Esophagus (tissue), 2 donors: ENCODE measurements around the gene CACNA1G. TPM values are rescaled to one million over a fixed set of nuclear protein-coding genes. Genes with fewer than 3 reads are reported as not detected.

Experiments used
- H3K27ac ChIP-seq, 2 donors: one replicate each; pipeline ENCODE4 v1.5.1; 2013; ENCODE audit warnings: low read depth in 2 of 2, mild to moderate bottlenecking in 2 of 2, inconsistent platforms in 1 of 2, low read length in 1 of 2, moderate library complexity in 1 of 2
- H3K27me3 ChIP-seq, 2 donors: one replicate each; pipeline ENCODE4 v1.6.1; 2013; ENCODE audit warnings: low read length in 2 of 2, control low read depth in 1 of 2, mild to moderate bottlenecking in 1 of 2; ENCODE audit not compliant: insufficient read depth in 2 of 2, control insufficient read depth in 1 of 2
- H3K36me3 ChIP-seq, 2 donors: one replicate each; pipeline ENCODE4 v1.6.1; 2013; ENCODE audit warnings: low read length in 1 of 2; ENCODE audit not compliant: control insufficient read depth in 2 of 2, insufficient read depth in 2 of 2
- H3K4me1 ChIP-seq, 2 donors: one replicate each; pipeline ENCODE4 v1.6.1; 2013; ENCODE audit warnings: low read length in 1 of 2; ENCODE audit not compliant: control insufficient read depth in 2 of 2, insufficient read depth in 2 of 2
- H3K4me3 ChIP-seq, 2 donors: one replicate each; pipeline ENCODE4 v1.5.1; 2013; ENCODE audit warnings: low read length in 2 of 2, mild to moderate bottlenecking in 2 of 2, low read depth in 1 of 2, moderate library complexity in 1 of 2
- H3K9me3 ChIP-seq, 2 donors: one replicate each; pipeline ENCODE4 v1.6.1; 2013; ENCODE audit warnings: mild to moderate bottlenecking in 2 of 2, low read depth in 1 of 2, low read length in 1 of 2, moderate library complexity in 1 of 2; ENCODE audit not compliant: control insufficient read depth in 2 of 2, insufficient read depth in 1 of 2
- WGBS, 2 donors: extraction: QIAGEN DNeasy Blood & Tissue Kit; methylation state at CpG; one replicate each; pipeline ENCODE4 v1.1.7; 2013; 5-methylcytosine and 5-hydroxymethylcytosine counted together
- polyA plus RNA-seq, 2 donors: library from polyadenylated mRNA; stranded (reverse); fragments of 200-250 nt; gene quantifications; one replicate each; pipeline ENCODE4 v1.2.3, GENCODE V29; 2013
- donor health status: healthy with polysubstance abuse.
- donor health status: Bipolar disorder and iron deficiency.

The CACNA1G gene
- polyA plus RNA-seq, result under 1 TPM; 0.06 to 0.13 TPM

DNA sequence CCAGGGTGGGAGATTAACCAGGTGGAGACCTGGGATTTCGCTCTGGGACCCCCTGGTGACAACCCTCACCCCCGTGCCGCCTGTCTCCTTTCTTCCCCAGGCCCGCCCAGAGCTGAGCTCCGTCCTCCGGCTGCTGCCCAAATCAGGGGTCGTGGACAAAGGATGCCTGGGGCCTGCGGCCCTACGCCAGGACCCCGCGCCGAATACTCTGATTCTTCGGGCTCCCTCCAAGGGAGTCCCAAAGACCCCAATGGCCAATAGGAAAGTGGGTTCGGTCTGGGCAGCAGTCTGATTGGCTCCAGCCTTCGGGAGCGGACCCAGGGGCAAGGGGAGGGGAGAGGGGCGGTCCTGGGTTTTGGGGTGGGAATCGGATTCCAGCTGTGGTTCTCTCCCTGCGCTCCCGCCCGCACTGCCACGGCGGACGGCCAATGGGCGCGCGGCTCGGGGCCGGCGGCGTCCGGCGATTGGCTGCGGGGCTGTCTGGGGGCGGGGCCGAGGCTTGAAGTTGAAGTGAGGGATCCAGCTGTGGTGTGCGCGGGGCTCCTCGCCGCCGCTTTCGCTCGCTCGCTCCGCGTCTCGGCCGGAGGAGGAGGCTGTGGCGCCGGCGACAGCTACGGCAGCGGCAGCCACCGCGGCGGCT, at the start of gene CACNA1G:
TSS of gene CACNA1G (plus strand) at position 531 of the 640 bp plus-strand sequence. CDS start 745 bp downstream, outside the sequence.
- Histone ChIP-seq H3K9me3 (no peaks in the 10 kb centered on the region), H3K36me3 (no peaks in the 10 kb centered on the region), H3K4me3 (peak within 1 kb of the TSS; percentile 40 to 48), H3K4me1 (peaks cover 12 to 13% of the 10 kb centered on the region in 2 donors), H3K27me3 (peaks cover 0 to 31% of the 10 kb centered on the region in 2 donors), H3K27ac (no peak within 1 kb of the TSS)
- 1 to 3% methylated on average over 22 to 56 of the region's 56 CpGs for WGBS, 2 donors

DNA sequence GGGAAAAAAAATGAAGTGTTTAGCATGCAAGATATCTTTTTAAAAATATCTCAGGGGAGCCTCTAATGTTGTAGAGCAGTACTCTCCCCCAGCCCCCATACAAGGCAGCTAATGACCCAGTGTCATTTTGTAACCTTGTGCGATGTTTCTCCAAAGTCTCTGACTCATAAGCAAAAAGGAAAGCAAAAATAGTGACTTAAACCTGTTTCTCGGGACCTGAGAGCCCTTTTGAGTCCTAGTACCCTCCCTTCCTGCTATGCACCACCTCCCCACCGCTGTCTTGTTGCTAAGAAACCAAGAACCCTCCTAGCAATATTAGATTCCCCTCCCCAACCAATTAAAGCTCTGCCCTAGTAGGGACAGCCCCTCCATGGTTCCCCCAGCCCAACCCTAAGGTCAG, 49.5 kb upstream of the CACNA1G start:
- H3K27ac ChIP-seq, result no peak overlapping the region
- peaks cover 0 to 4% of the 10 kb centered on the region in 2 donors for H3K4me1 ChIP-seq
- 13 to 18% methylated on average over 3 of the region's 3 CpGs for WGBS, 2 donors

DNA sequence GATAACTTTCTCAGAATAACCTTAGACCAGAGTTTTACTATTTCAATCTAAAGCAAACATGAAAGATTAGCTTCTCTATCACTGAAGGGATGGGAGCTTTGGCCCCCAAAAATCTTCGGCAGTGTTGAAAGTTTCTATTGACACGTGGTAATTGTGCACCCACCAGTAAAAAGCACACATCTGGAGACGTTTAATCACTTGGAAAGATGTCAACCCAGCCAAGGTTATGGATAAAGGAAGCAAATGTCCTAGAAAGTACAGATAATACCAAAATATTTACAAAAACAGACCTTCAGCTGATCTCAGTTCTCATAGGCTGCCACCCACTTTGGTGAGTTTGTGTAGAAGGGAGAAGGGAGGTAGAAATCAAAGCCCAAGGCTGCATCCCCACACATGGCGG, 47.0 kb upstream of the CACNA1G start:
- Histone ChIP-seq H3K36me3 (no peaks in the 10 kb centered on the region), H3K27ac (no peak overlapping the region), H3K4me1 (peaks cover 0 to 4% of the 10 kb centered on the region in 2 donors), H3K9me3 (no peaks in the 10 kb centered on the region), H3K4me3 (no peak overlapping the region), H3K27me3 (no peaks in the 10 kb centered on the region)
- WGBS, 2 donors, result 60 to 76% methylated on average over 4 of the region's 4 CpGs

More for the DNA sequence above, 49.5 kb upstream of the CACNA1G start:
- Histone ChIP-seq H3K27me3 (no peaks in the 10 kb centered on the region), H3K36me3 (no peaks in the 10 kb centered on the region), H3K4me3 (no peak overlapping the region), H3K9me3 (no peaks in the 10 kb centered on the region)

DNA sequence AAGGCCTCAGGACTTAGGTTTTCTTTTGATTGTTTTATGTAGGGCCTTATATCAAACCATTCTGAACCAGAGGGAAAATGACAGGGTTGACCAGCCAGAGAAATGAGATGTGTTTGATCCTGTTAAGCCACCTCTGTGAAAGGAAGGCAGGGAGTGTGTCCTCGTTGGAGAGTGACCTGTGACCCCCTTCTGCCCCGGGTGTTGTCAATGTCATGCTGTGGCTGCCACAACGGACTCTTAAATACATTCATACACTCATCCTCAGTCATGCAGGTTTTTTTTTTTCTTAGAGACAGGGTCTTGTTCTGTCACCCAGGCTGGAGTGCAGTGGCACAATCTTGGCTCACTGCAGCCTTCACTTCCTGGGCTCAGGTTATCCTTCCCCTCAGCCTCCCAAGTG, 46.1 kb upstream of the CACNA1G start:
- no peaks in the 10 kb centered on the region for H3K9me3 ChIP-seq
- H3K4me3 ChIP-seq, result no peak overlapping the region
- WGBS, 2 donors, result 52 to 74% methylated on average over 3 of the region's 3 CpGs
- H3K27ac ChIP-seq, result no peak overlapping the region
- no peaks in the 10 kb centered on the region for H3K36me3 ChIP-seq
- H3K4me1 ChIP-seq, result no peaks in the 10 kb centered on the region
- H3K27me3 ChIP-seq, result no peaks in the 10 kb centered on the region

DNA sequence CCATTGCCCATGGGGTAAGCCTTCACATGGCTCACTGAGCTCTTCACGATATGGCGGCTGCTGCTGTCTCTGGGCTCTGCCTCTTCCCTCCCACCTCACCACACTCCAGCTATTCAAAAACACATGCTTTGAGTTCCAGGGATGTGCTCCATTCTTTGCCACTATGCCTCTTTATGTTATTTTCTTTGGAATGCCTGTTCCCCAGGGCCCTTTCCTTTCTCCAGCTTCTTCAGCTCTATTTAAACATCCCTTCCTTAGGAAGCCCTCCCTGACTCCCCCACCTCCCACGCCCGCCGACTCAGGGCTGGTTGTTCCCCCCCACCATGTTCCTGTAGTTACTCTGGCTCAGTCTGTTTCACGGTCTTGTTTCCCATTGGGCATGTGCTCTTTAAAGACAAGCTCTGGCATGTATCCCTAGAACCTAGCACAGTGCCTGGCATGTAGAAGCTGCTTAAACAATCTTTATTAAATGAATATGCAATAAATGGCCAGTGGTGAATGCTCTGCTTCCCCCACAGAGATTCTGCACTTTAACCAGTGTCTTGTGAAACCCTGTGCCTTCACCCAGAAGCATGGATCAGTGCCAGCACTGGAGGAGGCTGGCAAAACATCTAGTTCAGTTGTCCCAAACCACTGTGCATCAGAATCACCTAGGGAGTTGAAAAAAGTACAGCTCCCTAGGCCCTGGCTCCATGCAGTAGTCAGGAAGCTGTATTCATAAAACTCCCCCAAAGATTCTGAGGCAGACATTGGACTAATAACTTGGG, 45.4 kb upstream of the CACNA1G start:
- 54 to 68% methylated on average over 6 of the region's 6 CpGs for WGBS, 2 donors
- Histone ChIP-seq H3K9me3 (no peaks in the 10 kb centered on the region), H3K36me3 (no peaks in the 10 kb centered on the region), H3K27me3 (no peaks in the 10 kb centered on the region), H3K4me3 (no peak overlapping the region), H3K27ac (no peak overlapping the region), H3K4me1 (no peaks in the 10 kb centered on the region)

DNA sequence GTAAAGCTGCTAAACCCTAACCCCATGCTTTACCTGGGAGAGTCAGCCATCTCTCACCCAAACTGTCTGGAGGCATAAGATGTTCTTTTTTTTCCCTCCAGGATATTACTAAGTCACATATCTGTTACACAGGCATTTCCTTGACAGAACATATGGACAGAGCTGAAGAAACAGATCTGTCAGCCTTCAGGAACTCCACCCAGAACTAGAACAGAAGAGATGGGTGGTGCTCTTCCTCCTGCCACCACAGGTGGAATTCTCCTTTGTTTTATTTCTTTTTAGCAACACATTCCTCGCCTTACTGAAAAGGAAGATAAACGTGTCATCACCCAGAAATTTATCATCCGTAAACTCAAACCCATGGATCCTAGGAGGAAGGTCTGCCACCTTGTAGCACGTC, 43.5 kb upstream of the CACNA1G start:
- Histone ChIP-seq H3K27me3 (no peaks in the 10 kb centered on the region), H3K9me3 (no peaks in the 10 kb centered on the region), H3K4me1 (no peaks in the 10 kb centered on the region), H3K4me3 (no peak overlapping the region), H3K27ac (peak overlapping the region in 1 of 2 donors; percentile 37), H3K36me3 (no peaks in the 10 kb centered on the region)
- 63 to 68% methylated on average over 4 of the region's 4 CpGs for WGBS, 2 donors

DNA sequence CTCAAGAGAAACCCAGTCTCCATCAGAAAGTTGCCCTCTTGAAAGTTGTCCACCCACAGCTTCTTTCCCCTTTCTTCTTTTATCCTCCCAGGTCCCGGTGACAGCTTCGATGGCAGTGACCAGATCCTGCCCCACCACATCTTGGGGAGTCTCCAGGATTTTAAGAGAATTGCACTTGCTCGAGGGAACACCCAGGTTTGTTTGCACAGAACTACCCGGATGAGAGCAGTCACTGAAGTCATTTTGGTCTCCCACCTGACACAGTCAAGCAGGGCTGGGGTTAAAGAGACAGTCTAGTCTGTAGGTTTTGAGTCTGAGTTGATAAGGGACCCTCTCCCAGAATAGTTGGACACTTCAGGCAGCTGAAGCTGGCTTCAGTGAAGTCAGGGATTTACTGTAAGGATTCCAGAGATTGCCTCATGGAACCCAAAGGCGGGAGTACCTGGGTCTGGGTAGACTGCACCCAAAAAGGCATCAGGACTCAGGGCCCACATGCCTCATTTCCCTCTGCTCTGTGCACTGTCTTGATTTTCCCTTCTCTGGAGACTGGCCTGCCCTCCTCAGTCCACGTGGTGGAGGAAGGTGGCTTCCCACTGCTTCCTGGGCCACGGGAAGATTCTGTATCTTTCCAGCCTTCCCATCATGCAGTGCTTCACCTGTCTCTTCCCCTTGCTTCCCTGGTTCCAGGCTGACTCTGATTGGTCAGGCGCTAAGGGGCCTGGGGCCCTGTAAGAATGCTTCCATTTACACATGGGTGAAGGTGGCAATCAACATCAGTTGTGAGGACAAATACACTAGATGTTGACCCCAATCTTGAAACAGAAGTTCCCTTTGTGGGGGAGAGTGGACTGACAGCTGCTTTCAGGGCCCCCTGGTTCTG, 42.8 kb upstream of the CACNA1G start:
- 72 to 73% methylated on average over 8 of the region's 8 CpGs for WGBS, 2 donors
- no peaks in the 10 kb centered on the region for H3K9me3 ChIP-seq
- peak overlapping the region in 1 of 2 donors; percentile 37 for H3K27ac ChIP-seq
- no peak overlapping the region for H3K4me3 ChIP-seq
- H3K36me3 ChIP-seq, result no peaks in the 10 kb centered on the region
- H3K4me1 ChIP-seq, result no peaks in the 10 kb centered on the region
- no peaks in the 10 kb centered on the region for H3K27me3 ChIP-seq

DNA sequence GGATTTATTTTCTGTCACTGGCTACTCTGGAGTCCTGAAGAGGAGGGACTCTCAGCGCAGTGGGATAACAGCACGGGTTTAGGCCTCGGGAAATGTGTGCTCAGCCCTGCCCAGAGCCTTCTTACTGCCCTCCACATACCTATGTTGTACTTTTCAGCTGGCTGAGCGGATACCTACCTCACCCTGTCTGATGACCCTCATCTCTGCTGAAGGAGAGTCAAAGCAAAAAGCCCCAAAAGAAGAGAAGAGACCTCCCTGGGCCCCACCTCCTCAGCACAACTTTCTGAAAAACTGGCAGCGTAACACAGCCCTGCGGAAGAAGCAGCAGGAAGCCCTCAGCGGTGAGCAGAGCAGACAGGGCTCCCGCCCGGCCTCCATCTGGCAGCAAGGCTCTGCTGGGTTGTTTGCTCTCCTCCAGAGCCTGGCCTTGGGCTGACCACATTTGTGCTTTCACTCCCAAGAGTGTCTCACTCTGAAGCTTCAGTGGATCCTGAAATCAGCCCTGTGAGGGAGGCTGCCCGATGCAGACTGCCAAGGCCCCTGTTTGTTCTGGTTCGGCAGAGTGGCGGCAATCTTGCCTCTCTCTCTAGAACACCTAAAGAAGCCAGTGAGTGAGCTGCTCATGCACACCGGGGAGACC, 42.0 kb upstream of the CACNA1G start:
- no peaks in the 10 kb centered on the region for H3K27me3 ChIP-seq
- no peak overlapping the region for H3K4me3 ChIP-seq
- whole genome bisulfite sequencing, 2 donors, result 78 to 82% methylated on average over 13 of the region's 13 CpGs
- no peaks in the 10 kb centered on the region for H3K4me1 ChIP-seq
- no peaks in the 10 kb centered on the region for H3K9me3 ChIP-seq
- H3K27ac ChIP-seq, result no peak overlapping the region
- H3K36me3 ChIP-seq, result no peaks in the 10 kb centered on the region
